PC-9 (cell line): ENCODE results near the gene RPL41.

ENCODE experiments used
- EZH2 ChIP-seq: fragments of 200-600 bp; sonication (generic); IDR thresholded peaks from 2 replicates; pipeline ENCODE4 v1.8.0; 2017; ENCODE audit warnings: antibody characterized with exemption, low read depth
- TF ChIP-seq, protein P1 (sequence below): fragments of 200-600 bp; sonication (generic); conservative IDR thresholded peaks from 2 replicates; pipeline ENCODE4 v1.6.1; 2017; ENCODE audit warnings: mixed run types, antibody characterized with exemption, mild to moderate bottlenecking, moderate library complexity

DNA sequence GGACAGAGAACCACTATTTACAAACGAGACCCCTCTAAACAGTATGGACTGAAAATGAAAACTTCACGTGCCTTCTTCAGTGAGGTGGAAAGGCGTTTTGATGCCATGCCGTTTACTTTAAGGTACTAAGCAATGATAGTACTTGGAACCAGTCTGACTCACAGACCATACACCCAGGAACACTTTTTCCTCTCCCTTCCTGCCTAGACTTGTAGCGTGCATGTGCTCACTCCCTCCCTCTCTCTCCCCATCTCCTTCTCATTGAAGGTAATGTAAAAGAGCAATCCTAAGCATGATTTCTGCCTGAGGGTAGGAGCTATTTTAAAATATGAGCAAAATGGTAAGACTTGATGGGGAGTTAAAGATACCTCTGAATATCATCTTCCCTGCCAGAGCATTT lies 5.9 kb upstream of the RPL41 start:
- TF ChIP-seq EZH2: no peak
- TF ChIP-seq, protein P1, sequence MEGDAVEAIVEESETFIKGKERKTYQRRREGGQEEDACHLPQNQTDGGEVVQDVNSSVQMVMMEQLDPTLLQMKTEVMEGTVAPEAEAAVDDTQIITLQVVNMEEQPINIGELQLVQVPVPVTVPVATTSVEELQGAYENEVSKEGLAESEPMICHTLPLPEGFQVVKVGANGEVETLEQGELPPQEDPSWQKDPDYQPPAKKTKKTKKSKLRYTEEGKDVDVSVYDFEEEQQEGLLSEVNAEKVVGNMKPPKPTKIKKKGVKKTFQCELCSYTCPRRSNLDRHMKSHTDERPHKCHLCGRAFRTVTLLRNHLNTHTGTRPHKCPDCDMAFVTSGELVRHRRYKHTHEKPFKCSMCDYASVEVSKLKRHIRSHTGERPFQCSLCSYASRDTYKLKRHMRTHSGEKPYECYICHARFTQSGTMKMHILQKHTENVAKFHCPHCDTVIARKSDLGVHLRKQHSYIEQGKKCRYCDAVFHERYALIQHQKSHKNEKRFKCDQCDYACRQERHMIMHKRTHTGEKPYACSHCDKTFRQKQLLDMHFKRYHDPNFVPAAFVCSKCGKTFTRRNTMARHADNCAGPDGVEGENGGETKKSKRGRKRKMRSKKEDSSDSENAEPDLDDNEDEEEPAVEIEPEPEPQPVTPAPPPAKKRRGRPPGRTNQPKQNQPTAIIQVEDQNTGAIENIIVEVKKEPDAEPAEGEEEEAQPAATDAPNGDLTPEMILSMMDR: no peak
